Thoracic aorta (tissue), 2 donors: ENCODE measurements around the gene TRMO. TPM values are rescaled to one million over a fixed set of nuclear protein-coding genes. Genes with fewer than 3 reads are reported as not detected.

ENCODE experiments used
- ATAC-seq: fragments of 150-250 bp; one replicate; pipeline ENCODE4 v1.8.0; 2017; ENCODE audit warnings: low read depth; ENCODE audit not compliant: insufficient number of reproducible peaks, low FRiP score
- DNase-seq: peaks from one replicate; pipeline ENCODE4 v3.0.0-alpha.2; 2020; ENCODE audit warnings: low spot score
- H3K27ac ChIP-seq, 2 donors: fragments of 200-600 bp; sonication (generic); 1 replicate in 1 of 2; 2 replicates in 1 of 2; pipeline ENCODE4 v1.5.1; 2016; ENCODE audit warnings: mild to moderate bottlenecking in 2 of 2, moderate library complexity in 2 of 2
- H3K27me3 ChIP-seq: fragments of 200-600 bp; sonication (generic); replicated peaks from 2 replicates; pipeline ENCODE4 v1.6.0; 2016; ENCODE audit warnings: mild to moderate bottlenecking; ENCODE audit not compliant: insufficient read depth
- H3K36me3 ChIP-seq: fragments of 200-600 bp; sonication (generic); one replicate; pipeline ENCODE4 v1.5.1; 2016
- H3K4me1 ChIP-seq, 2 donors: fragments of 200-600 bp; sonication (generic); 1 replicate in 1 of 2; 2 replicates in 1 of 2; pipeline versions ENCODE4 v1.5.1 to v1.6.0; 2016; ENCODE audit warnings: low read depth in 2 of 2, mild to moderate bottlenecking in 1 of 2; ENCODE audit not compliant: control insufficient read depth in 1 of 2
- H3K4me3 ChIP-seq: fragments of 200-600 bp; sonication (generic); 2 replicates; pipeline ENCODE4 v1.5.1; 2016; ENCODE audit warnings: mild to moderate bottlenecking
- H3K9me3 ChIP-seq: fragments of 200-600 bp; sonication (generic); 2 replicates; pipeline ENCODE4 v1.5.1; 2016
- total RNA-seq, 2 donors: library from RNA; depleted of rRNA; stranded (reverse); fragments of >200 nt; gene quantifications; one replicate each; pipeline versions ENCODE4 v1.1.0 to v1.2.3, GENCODE V29; 2016
- TF ChIP-seq, protein P1 (sequence below): fragments of 200-600 bp; sonication (generic); IDR thresholded peaks from one replicate; pipeline ENCODE4 v1.5.1; 2019; ENCODE audit warnings: antibody characterized with exemption

TRMO gene
- total RNA-seq, 2 donors from 2014 or later, result 22.2 to 28.6 TPM

DNA sequence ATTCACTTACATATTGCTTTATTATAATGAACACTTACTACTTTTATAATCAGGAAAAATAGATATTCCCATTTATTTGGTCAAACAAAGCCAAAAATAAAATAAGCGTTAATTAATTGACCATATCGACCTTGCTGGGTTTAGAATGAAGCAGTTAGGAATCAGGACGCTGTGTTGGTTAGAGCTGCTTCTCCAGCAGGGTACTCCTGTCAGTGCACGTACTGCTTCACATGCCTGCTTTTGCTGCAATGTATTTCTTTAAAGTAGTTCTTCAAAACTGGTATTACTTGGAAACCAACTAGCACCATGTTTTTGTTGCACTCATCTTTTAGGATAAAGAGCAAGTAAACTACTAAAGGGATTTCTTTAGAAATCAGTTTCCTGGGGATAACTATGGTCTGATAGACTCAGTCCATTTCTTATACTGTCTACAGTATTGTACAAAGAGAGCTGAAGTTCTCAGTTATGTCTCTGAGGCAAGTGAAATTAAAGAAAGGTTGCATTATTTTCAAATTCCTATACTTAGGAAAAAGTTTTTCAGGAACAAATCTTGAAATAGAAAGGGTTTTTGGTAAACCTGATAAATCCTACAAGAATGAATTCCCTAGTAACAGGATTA is 6.8 kb upstream of the TRMO start:
- H3K9me3 ChIP-seq, result no peaks in the 10 kb centered on the region
- ATAC-seq (no peak), DNase-seq (no peak)
- H3K4me1 ChIP-seq, result no peaks in the 10 kb centered on the region
- H3K27ac ChIP-seq, result no peak overlapping the region
- no peak overlapping the region for H3K4me3 ChIP-seq
- no peaks in the 10 kb centered on the region for H3K27me3 ChIP-seq
- H3K36me3 ChIP-seq, result no peaks in the 10 kb centered on the region
- TF ChIP-seq, protein P1, sequence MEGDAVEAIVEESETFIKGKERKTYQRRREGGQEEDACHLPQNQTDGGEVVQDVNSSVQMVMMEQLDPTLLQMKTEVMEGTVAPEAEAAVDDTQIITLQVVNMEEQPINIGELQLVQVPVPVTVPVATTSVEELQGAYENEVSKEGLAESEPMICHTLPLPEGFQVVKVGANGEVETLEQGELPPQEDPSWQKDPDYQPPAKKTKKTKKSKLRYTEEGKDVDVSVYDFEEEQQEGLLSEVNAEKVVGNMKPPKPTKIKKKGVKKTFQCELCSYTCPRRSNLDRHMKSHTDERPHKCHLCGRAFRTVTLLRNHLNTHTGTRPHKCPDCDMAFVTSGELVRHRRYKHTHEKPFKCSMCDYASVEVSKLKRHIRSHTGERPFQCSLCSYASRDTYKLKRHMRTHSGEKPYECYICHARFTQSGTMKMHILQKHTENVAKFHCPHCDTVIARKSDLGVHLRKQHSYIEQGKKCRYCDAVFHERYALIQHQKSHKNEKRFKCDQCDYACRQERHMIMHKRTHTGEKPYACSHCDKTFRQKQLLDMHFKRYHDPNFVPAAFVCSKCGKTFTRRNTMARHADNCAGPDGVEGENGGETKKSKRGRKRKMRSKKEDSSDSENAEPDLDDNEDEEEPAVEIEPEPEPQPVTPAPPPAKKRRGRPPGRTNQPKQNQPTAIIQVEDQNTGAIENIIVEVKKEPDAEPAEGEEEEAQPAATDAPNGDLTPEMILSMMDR, result no peak

DNA sequence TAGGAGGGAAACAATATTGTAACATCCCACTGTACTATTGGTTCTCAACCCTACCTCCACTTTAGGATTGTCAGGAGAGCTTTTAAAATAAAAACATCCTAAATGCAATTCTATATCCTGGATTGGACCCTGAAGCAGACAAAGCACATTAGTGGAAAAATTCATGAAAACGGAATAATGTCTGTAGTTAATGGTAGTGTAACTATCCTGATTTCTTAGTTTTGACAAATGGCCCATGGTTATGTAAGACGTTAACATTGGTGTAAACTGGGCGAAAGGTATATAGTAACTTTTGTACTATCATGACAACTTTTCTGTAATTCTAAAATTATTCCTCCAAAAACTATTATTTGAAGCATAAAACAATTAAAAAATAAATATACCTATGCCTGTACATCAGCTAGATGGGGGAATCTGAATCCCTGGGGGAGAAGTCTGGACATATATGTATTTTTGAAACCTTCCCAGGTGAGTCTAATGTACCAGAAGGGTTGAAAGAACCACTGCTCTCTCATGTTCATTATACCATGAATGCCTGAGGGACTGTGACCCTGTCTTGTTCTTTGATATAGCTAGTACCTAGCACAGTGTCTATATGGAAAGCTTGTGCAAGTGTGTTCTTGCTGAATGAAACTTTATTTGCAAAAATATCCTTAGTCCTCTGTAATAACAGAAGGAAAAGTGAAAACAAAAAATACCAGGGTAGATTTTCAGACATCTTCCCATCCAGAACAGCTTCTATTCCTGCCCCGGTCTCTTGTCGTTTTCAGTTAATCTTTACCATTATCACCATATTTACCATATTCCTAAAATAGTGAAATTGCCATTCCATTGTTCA is 3.4 kb upstream of the TRMO start:
- H3K27ac ChIP-seq, result no peak overlapping the region
- H3K4me1 ChIP-seq, result peaks cover 13 to 16% of the 10 kb centered on the region in 2 donors
- no peaks in the 10 kb centered on the region for H3K36me3 ChIP-seq
- TF ChIP-seq, protein P1, result no peak
- no peak for ATAC-seq
- no peak for DNase-seq
- H3K4me3 ChIP-seq, result no peak overlapping the region
- no peaks in the 10 kb centered on the region for H3K9me3 ChIP-seq
- no peaks in the 10 kb centered on the region for H3K27me3 ChIP-seq

DNA sequence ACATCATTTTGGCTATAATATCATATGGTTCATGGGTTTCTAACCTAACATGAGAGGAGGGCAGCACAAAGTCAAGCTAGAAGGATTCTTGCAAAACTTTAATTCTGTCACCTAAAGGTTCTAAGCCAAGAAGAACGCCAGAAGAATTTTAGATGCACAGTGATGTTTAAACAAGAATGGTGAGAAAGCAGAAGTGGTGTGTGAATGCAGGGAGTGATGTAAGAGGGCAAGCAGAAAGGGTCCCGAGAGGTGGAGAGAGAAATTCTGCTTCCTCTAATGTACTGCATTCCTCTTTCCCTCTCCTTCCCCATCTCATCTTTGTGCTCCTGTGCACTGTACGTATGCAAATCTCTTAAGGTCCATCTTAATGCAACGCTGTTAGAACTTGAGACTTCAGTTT is 2.1 kb upstream of the TRMO start:
- H3K4me3 ChIP-seq, result no peak overlapping the region
- TF ChIP-seq, protein P1, result no peak
- H3K9me3 ChIP-seq, result no peaks in the 10 kb centered on the region
- ATAC-seq, result no peak
- H3K36me3 ChIP-seq, result no peaks in the 10 kb centered on the region
- no peak overlapping the region for H3K27ac ChIP-seq
- DNase-seq, result no peak
- H3K27me3 ChIP-seq, result no peaks in the 10 kb centered on the region
- H3K4me1 ChIP-seq, result peaks cover 13 to 20% of the 10 kb centered on the region in 2 donors

DNA sequence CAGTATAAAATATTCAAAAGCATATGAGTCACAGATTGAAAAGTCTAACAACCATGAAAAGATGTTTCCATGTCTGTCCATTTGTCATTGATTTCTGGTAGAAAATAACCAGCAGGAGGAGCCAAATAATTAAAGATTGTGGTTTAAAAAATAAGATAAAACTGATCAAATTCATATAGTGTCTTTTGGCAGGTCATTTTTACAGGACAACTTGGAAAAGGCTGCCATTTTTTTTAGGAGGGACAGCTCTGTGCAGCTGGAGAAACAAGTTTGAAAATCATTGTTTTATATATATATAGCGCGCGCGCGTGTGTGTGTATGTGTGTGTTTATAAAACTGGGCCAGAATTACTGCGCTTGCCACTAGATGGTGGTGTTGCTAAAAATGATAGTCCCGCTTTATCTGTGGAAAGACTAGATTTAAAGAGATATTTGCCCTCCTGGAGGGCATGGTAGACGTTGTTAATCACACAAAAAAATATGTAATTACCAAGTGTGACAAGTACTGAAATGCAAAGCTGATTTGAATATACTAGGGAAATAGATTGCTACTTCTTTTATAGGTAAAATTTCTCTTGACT is 1.3 kb upstream of the TRMO start:
- TF ChIP-seq, protein P1, result peak; percentile 61
- DNase-seq, result peak; percentile 53
- Histone ChIP-seq H3K36me3 (no peaks in the 10 kb centered on the region), H3K27ac (peak overlapping the region in 1 of 2 donors; percentile 90), H3K4me1 (peaks cover 13 to 20% of the 10 kb centered on the region in 2 donors), H3K4me3 (peak overlapping the region; percentile 77), H3K9me3 (no peaks in the 10 kb centered on the region), H3K27me3 (no peaks in the 10 kb centered on the region)
- ATAC-seq, result peak; percentile 14

DNA sequence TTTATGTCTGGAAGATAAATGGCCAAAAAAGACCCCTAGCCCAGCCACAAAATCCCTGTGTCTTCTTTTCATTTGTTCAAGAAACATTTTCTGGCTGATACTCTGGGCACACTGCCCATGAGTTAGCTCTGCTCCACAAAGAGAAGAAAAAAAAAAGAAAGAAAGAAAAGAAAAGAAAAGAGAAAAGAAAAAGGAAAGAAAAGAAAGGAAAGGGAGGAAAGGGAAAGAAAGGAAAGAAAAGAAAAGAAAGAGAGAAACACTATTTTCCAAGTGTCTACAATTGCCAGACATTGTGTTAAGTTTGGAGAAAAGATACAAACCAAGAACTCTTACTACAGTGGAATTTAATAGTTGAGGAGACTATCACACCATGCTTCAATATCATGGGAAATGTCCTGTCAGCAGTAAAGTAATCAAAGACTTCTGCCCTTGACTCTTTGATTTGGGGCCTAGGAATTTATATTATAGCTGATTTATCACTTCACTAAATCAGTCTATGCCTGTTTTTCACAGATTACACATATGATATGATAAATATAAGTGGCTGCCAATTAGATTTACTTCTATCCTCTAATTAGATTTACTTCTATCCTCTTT is 3.0 kb downstream of the TRMO start:
- DNase-seq, result no peak

More for the DNA sequence above, 3.0 kb downstream of the TRMO start:
- Histone ChIP-seq H3K36me3 (no peaks in the 10 kb centered on the region), H3K4me1 (peaks cover 13 to 20% of the 10 kb centered on the region in 2 donors), H3K27ac (no peak overlapping the region), H3K9me3 (no peaks in the 10 kb centered on the region), H3K27me3 (no peaks in the 10 kb centered on the region), H3K4me3 (no peak overlapping the region)
- no peak for ATAC-seq
- TF ChIP-seq, protein P1, result no peak
